Measurements from ENCODE around the gene NOP14.

Gene NOP14

DNA sequence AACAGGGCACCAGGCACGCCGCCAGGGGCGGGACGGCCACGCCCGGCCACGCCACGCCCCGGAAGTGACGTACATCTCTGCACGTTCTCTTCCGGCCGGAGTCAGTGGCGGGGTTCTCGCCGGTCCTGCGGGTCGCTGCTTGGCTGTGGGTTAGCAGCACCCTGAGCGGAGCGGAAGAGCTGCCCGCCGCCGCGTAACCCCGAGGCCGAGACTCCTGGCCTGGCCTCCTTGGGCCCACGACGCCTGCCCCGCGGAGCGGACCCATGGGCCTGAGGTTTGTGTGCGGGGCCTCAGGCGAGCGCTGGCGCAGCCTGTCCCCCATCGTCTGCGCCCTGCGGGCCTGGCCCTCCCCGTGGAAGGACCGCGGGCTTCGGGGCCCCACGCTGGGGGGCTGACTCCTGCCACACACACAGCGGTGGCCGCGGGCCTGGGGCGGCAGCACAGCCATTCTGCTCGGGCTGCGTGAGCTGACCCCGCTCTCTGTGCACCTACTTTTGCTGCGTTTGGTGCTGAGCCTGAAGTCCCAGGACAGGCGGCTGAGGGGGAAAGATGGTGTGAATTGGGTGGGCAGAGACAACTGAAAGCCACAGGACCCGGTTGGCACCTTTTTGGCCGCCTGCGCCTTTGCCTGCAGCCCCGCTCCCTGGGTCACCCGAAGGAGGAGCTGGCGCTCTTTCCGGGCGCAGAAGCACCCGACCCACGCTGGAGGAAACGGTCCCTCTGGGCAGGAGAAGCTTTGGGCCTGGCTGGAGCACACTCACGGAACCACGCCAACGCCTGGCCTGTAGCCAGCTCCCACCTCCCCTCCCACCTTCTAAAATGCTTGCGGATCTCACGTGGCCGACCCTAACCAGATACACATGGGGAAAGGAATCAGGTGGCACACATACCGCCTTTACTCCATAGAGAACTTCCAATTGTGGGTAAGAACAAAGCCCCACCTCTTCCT lies 28.1 kb downstream of the NOP14 start:
- H3K4me3 ChIP-seq (ENCODE audit: low read depth, low read length): peak overlapping the region; percentile 93

DNA sequence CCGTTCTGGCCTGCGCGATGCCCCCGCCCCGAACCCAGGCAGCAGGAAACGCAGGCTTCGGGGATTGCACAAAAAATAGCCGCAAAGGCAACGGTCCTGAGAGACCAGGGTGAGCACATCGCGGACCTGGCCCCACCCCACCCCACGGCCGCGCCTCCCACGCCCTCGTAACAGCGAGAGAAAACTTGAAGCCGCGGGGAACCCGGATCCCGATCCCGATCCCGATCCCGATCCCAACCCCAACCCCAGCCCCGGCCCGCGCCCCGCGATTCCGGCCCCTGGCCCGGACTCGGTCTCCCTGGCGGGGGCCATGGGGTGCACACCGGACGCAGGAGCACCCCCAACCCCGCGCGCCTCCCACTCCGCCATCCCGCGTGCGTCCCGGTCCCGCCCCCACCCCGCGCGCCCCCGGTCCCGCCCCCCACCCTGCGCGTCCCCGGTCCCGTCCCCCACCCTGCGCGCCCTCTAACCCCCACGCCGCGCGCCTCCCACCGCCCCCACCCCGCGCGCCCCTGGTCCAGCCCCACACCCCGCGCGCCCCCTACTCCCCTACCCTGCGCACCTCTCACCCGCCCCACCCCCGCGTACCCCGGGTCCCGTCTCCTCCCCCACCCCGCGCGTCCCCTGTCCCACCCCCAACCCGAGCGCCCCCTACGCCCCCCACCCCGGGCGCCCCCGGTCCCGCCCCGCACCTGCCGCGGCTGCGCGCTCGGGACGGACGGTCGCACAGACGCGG lies 29.0 kb downstream of the NOP14 start:
- no peak for DNase-seq (ENCODE audit: low read depth)
- H3K4me3 ChIP-seq (ENCODE audit: low read depth, low read length): peak overlapping the region; percentile 93

More for the DNA sequence above, 28.1 kb downstream of the NOP14 start:
- peak; percentile 59 for DNase-seq (ENCODE audit: low read depth)

DNA sequence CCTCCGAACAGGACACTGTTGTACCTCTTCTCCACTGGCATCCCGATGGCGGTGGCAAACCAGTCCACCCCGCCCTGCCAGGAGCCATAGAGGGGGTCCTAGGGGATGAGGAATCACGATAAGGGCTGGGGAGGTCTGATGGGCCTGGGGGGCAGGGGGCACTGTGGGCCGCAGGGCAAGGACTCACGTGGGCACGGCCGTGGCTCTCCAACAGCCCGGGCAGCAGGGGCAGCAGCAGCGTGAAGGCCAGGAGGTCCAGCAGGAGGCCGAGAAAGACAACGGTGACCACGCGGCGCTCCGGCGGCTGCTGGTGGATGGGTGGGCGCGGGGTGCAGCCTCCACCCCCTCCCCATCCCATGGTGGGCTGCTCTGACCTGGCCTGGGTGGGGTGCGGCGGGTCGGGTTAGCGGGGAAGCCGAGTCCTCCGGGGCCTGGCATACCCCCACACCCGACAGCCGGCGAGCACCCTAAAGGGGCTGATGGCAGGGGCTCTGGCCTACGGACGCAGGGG lies 29.6 kb downstream of the NOP14 start:
- no peak for DNase-seq (ENCODE audit: low read depth)
- peak overlapping the region; percentile 65 for H3K4me3 ChIP-seq (ENCODE audit: low read depth, low read length)

- DNase-seq (ENCODE audit: low read depth): no peak
- peak overlapping the region; percentile 65 for H3K4me3 ChIP-seq (ENCODE audit: low read depth, low read length)
Measured at GRCh38 chr4:2932951-2933565, 30.1 kb downstream of the NOP14 start.

DNA sequence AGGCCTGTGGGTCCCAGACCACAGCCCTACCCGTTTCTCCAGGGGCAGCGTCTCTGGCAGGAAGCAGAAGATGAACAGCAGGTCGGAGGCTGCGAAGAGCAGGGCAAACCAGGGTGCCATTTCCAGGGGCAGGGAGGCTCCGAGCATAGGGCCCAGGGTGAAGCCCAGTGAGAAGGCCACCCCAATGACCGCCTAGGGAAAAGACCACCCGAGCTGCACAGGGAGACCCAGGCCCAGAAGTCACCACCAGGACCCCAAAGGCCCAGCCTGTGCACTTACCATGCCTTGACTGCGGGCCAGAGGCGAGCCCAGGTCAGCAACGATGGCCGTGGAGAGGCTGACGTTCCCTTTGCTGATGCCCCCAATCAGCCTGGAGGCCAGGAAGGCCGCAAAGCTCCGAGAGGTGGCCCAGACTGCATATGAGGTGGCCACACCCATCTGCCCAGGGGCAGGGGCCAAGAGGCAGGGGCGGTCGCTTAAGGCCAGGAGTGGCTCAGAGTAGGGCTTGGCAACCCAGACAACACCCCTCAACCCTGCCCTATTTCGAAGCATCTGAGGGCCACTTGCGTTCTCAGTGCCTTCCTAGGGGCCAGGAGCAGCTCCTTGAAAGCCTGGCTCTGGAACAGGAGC lies 30.8 kb downstream of the NOP14 start:
- DNase-seq (ENCODE audit: low read depth): no peak
- H3K4me3 ChIP-seq (ENCODE audit: low read depth, low read length): peak overlapping the region; percentile 65

GRCh38 chr4:2931512-2932301 lies 31.5 kb downstream of the NOP14 start:
- no peak for DNase-seq (ENCODE audit: low read depth)
- H3K4me3 ChIP-seq (ENCODE audit: low read depth, low read length): no peak overlapping the region

DNA sequence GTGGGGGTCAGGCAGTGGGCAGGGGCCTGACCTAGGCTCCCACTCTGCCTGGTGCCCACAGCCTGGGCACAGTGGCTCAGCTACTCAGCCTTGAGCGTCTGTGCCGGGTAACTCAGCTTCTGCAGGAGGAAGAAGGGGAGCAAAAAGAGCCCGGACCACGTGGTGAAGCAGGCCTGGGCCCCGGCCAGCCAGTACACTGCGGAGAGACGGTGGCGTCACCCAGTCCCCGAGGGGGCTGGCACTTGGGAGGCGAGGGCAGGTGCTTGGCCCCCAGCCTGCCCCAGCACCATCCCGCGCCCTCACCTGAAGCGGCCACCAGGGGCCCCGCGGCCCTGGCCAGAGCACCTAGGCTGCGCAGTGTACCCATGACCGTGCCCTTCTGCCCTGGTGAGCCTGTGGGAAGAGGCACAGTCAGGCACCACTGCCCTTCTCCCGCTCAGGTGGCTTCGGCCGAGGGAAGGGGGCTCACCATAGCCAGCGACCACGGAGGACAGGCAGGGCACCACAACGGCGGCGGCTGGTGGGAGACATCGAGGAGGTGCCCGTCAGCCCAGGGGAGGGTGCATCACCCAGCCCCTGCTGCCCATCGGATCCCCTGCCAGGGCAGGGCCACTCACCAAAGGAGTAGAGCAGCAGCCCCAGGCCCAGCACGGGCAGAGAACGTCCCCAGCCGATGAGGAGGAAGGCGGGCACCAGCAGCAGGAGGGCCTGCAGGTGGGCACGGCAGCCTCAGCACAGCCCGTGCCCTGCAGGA lies 32.3 kb downstream of the NOP14 start:
- DNase-seq (ENCODE audit: low read depth): no peak
- no peak overlapping the region for H3K4me3 ChIP-seq (ENCODE audit: low read depth, low read length)

GRCh38 chr4:2930135-2930757 lies 33.0 kb downstream of the NOP14 start:
- H3K4me3 ChIP-seq (ENCODE audit: low read depth, low read length): no peak overlapping the region
- DNase-seq (ENCODE audit: low read depth): no peak

DNA sequence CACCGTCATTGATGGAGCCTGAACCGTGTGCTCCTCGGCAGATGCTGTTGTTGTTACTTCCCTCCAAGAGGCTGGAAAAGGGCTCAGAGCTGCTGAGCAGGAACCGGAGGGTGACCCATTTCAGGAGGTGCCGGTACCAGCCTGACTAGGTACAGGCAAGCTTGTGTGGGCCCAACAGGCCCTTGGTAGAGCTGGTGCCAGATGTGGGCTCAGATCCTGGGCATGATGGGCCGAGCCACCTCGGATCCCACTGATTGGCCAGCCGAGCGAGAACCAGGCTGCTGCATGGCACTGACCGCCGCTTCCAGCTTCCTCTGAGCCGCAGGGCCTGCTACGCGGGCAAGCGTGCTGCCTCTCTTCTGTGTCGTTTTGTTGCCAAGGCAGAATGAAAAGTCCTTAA lies 33.7 kb downstream of the NOP14 start:
- no peak overlapping the region for H3K4me3 ChIP-seq (ENCODE audit: low read depth, low read length)
- DNase-seq (ENCODE audit: low read depth): no peak

DNA sequence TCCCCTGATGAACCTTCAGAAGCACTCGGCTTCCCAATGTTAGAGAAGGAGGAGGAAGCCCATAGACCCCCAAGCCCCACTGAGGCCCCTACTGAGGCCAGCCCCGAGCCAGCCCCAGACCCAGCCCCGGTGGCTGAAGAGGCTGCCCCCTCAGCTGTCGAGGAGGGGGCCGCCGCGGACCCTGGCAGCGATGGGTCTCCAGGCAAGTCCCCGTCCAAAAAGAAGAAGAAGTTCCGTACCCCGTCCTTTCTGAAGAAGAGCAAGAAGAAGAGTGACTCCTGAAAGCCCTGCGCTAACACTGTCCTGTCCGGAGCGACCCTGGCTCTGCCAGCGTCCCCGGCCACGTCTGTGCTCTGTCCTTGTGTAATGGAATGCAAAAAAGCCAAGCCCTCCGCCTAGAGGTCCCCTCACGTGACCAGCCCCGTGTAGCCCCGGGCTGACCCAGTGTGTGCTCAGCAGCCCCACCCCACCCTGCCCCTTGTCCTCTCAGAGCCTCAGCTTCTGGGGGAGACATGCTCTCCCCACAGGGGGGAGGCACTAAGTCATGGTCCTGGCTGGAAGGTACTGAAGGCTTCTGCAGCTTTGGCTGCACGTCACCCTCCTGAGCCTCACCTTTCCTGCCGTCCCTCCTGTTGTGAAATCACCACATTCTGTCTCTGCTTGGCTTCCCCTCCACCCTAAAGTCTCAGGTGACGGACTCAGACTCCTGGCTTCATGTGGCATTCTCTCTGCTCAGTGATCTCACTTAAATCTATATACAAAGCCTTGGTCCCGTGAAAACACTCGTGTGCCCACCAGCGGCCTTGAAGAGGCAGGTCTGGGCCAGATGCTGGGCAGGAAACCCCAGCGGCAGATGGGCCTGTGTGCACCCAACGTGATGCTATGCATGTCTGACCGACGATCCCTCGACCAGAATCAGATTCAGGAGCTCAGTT lies 34.7 kb downstream of the NOP14 start:
- DNase-seq (ENCODE audit: low read depth): no peak
- H3K4me3 ChIP-seq (ENCODE audit: low read depth, low read length): no peak overlapping the region

- DNase-seq (ENCODE audit: low read depth): no peak
- H3K4me3 ChIP-seq (ENCODE audit: low read depth, low read length): no peak overlapping the region
Measured at GRCh38 chr4:2927696-2928075, 35.5 kb downstream of the NOP14 start.

GRCh38 chr4:2927016-2927695 lies 36.0 kb downstream of the NOP14 start:
- DNase-seq (ENCODE audit: low read depth): no peak

GRCh38 chr4:2925931-2926860 lies 37.0 kb downstream of the NOP14 start:
- DNase-seq (ENCODE audit: low read depth): no peak

More at GRCh38 chr4:2927016-2927695, 36.0 kb downstream of the NOP14 start:
- no peak overlapping the region for H3K4me3 ChIP-seq (ENCODE audit: low read depth, low read length)

DNA sequence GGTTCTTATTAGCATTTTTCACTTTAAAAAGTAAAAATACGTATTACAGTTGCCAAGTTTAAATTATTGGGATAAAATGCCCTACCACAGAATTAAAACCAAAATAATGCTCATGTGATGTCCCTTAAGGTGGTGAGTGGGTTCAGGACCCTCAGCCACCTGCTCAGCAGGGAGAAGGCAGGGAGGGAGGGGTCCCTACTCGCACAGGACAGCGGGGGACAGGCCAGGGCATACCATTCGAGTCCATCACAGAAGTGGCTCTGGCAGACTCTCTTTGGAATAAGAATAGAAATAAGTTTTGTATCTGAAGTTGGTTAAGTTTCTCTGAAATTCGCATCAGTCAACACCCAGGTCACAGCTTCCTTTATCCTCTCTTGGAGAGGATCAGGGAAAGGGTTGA lies 37.7 kb downstream of the NOP14 start:
- DNase-seq (ENCODE audit: low read depth): no peak
- H3K4me3 ChIP-seq (ENCODE audit: low read depth, low read length): no peak overlapping the region

More at GRCh38 chr4:2925931-2926860, 37.0 kb downstream of the NOP14 start:
- H3K4me3 ChIP-seq (ENCODE audit: low read depth, low read length): no peak overlapping the region

- DNase-seq (ENCODE audit: low read depth): no peak
- no peak overlapping the region for H3K4me3 ChIP-seq (ENCODE audit: low read depth, low read length)
Measured at GRCh38 chr4:2924765-2925301, 38.4 kb downstream of the NOP14 start.

Data from skeletal muscle cell (primary cell).